ENCODE data around the gene AUTS2. TPM values are rescaled to one million over a fixed set of nuclear protein-coding genes. Genes with fewer than 3 reads are reported as not detected.

The AUTS2 gene
- total and polyA plus RNA-seq, 2 donors (not counting 1 experiment from before 2014, with no cell fraction given) = 0.60 to 9.1 TPM

GRCh38 chr7:69685293-69685631 lies 87.0 kb downstream of the AUTS2 start:
- H4K20me1 ChIP-seq (ENCODE audit: control insufficient read depth, extremely low read depth, insufficient read depth, low read length) = no peaks in the 10 kb centered on the region
- H3K9me3 ChIP-seq (ENCODE audit: control insufficient read depth, insufficient read depth, low read depth, low read length) = no peaks in the 10 kb centered on the region
- no peak overlapping the region for H2AFZ ChIP-seq (ENCODE audit: low read length)
- no peak for DNase-seq (ENCODE audit: low read depth in 2 of 2)
- no peaks in the 10 kb centered on the region for H3K4me1 ChIP-seq (ENCODE audit: control insufficient read depth, extremely low read depth, insufficient read depth, low read length)
- no peak overlapping the region for H3K4me2 ChIP-seq (ENCODE audit: extremely low read depth, insufficient read depth, low read length)
- TF ChIP-seq, protein P1, sequence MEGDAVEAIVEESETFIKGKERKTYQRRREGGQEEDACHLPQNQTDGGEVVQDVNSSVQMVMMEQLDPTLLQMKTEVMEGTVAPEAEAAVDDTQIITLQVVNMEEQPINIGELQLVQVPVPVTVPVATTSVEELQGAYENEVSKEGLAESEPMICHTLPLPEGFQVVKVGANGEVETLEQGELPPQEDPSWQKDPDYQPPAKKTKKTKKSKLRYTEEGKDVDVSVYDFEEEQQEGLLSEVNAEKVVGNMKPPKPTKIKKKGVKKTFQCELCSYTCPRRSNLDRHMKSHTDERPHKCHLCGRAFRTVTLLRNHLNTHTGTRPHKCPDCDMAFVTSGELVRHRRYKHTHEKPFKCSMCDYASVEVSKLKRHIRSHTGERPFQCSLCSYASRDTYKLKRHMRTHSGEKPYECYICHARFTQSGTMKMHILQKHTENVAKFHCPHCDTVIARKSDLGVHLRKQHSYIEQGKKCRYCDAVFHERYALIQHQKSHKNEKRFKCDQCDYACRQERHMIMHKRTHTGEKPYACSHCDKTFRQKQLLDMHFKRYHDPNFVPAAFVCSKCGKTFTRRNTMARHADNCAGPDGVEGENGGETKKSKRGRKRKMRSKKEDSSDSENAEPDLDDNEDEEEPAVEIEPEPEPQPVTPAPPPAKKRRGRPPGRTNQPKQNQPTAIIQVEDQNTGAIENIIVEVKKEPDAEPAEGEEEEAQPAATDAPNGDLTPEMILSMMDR (conservative IDR thresholded peaks at IDR 0.05 in 1 of 2, IDR thresholded peaks at IDR 0.05 in 1 of 2; ENCODE audit: low read depth in 1 of 2, low read length in 2 of 2) = no peak
- no peak for TF ChIP-seq EZH2 (IDR thresholded peaks at IDR 0.05; ENCODE audit: low read length, missing control alignments)
- H3K9ac ChIP-seq (ENCODE audit: insufficient read depth, low read length) = no peak overlapping the region
- H3K4me3 ChIP-seq (replicated peaks in 1 of 4; ENCODE audit: control extremely low read depth in 1 of 4, insufficient read depth in 1 of 4, low read depth in 3 of 4, low read length in 4 of 4) = no peak overlapping the region
- no peaks in the 10 kb centered on the region for H3K27me3 ChIP-seq (ENCODE audit: control insufficient read depth, insufficient read depth, low read length)
- no peaks in the 10 kb centered on the region for H3K36me3 ChIP-seq (ENCODE audit: control insufficient read depth, insufficient read depth, low read length)
- H3K27ac ChIP-seq (ENCODE audit: insufficient read depth, low read length) = no peak overlapping the region
- no peaks in the 10 kb centered on the region for H3K79me2 ChIP-seq (ENCODE audit: control insufficient read depth, insufficient read depth, low read length)

DNA sequence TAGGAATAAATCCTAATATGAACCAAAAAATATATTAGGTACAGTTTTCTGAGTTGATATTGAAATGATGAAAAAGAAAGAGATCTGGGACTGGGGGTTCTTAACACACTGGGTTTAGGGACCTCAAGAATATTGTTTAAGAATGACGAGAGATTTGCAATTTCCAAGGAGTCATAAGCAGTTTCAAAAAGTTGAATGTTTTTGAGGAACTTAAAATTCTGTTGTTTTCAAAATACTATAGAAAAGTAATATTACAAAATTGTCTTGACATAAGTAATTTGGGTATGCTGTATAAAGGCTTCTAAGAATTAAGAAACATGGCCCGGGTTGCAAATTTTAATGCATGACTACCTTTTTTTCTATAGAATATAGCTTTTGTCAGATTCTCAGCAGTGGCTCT lies 88.1 kb downstream of the AUTS2 start:
- H3K79me2 ChIP-seq (ENCODE audit: control insufficient read depth, insufficient read depth, low read length) = no peaks in the 10 kb centered on the region
- H3K4me2 ChIP-seq (ENCODE audit: extremely low read depth, insufficient read depth, low read length) = no peak overlapping the region
- no peaks in the 10 kb centered on the region for H3K9me3 ChIP-seq (ENCODE audit: control insufficient read depth, insufficient read depth, low read depth, low read length)
- H4K20me1 ChIP-seq (ENCODE audit: control insufficient read depth, extremely low read depth, insufficient read depth, low read length) = no peaks in the 10 kb centered on the region
- H3K9ac ChIP-seq (ENCODE audit: insufficient read depth, low read length) = no peak overlapping the region
- H2AFZ ChIP-seq (ENCODE audit: low read length) = no peak overlapping the region
- no peak overlapping the region for H3K4me3 ChIP-seq (replicated peaks in 1 of 4; ENCODE audit: control extremely low read depth in 1 of 4, insufficient read depth in 1 of 4, low read depth in 3 of 4, low read length in 4 of 4)
- H3K27ac ChIP-seq (ENCODE audit: insufficient read depth, low read length) = no peak overlapping the region
- H3K4me1 ChIP-seq (ENCODE audit: control insufficient read depth, extremely low read depth, insufficient read depth, low read length) = no peaks in the 10 kb centered on the region
- no peaks in the 10 kb centered on the region for H3K36me3 ChIP-seq (ENCODE audit: control insufficient read depth, insufficient read depth, low read length)
- DNase-seq (ENCODE audit: low read depth in 2 of 2) = no peak
- TF ChIP-seq, protein P1 (conservative IDR thresholded peaks at IDR 0.05 in 1 of 2, IDR thresholded peaks at IDR 0.05 in 1 of 2; ENCODE audit: low read depth in 1 of 2, low read length in 2 of 2) = no peak
- TF ChIP-seq EZH2 (IDR thresholded peaks at IDR 0.05; ENCODE audit: low read length, missing control alignments) = no peak
- H3K27me3 ChIP-seq (ENCODE audit: control insufficient read depth, insufficient read depth, low read length) = no peaks in the 10 kb centered on the region

DNA sequence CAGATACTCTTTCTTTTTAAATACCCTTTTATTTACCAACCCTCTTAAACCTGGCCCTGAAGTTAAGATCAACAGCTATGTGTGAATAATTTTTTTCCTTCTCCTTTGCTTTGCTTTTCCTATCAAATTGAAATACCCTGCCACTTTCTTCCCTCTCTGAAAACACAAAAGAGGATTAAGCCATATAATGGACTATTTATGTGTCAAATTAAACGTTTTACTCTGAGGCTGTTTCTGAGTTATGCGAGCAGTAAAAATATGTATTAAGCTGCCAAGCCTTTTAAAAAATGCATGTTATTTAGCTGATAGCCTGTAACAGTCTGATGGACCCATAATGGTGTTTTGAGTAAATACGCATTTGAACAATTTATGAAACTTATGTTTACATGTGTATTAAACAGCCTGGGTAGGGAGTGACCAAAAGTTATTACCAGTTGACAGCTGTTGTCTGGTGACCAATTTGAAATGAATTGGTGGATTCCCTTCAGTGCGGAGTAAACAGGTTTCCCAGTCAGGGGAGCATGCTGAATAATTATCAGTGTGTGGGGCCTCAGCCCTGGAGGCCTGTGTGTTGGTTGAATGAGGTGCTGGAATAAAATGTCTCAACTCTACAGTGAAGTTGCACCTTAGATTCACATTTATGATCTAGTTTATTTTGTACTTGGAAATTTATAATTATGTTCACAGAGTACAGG lies 89.6 kb downstream of the AUTS2 start:
- no peaks in the 10 kb centered on the region for H3K27me3 ChIP-seq (ENCODE audit: control insufficient read depth, insufficient read depth, low read length)
- no peak for DNase-seq (ENCODE audit: low read depth in 2 of 2)
- no peaks in the 10 kb centered on the region for H3K4me1 ChIP-seq (ENCODE audit: control insufficient read depth, extremely low read depth, insufficient read depth, low read length)
- H3K9ac ChIP-seq (ENCODE audit: insufficient read depth, low read length) = no peak overlapping the region
- H3K4me3 ChIP-seq (replicated peaks in 1 of 4; ENCODE audit: control extremely low read depth in 1 of 4, insufficient read depth in 1 of 4, low read depth in 3 of 4, low read length in 4 of 4) = no peak overlapping the region
- no peak overlapping the region for H2AFZ ChIP-seq (ENCODE audit: low read length)
- no peaks in the 10 kb centered on the region for H3K79me2 ChIP-seq (ENCODE audit: control insufficient read depth, insufficient read depth, low read length)
- no peaks in the 10 kb centered on the region for H3K9me3 ChIP-seq (ENCODE audit: control insufficient read depth, insufficient read depth, low read depth, low read length)
- no peak overlapping the region for H3K27ac ChIP-seq (ENCODE audit: insufficient read depth, low read length)
- TF ChIP-seq EZH2 (IDR thresholded peaks at IDR 0.05; ENCODE audit: low read length, missing control alignments) = no peak
- TF ChIP-seq, protein P1 (conservative IDR thresholded peaks at IDR 0.05 in 1 of 2, IDR thresholded peaks at IDR 0.05 in 1 of 2; ENCODE audit: low read depth in 1 of 2, low read length in 2 of 2) = no peak
- H3K36me3 ChIP-seq (ENCODE audit: control insufficient read depth, insufficient read depth, low read length) = no peaks in the 10 kb centered on the region
- H4K20me1 ChIP-seq (ENCODE audit: control insufficient read depth, extremely low read depth, insufficient read depth, low read length) = no peaks in the 10 kb centered on the region
- no peak overlapping the region for H3K4me2 ChIP-seq (ENCODE audit: extremely low read depth, insufficient read depth, low read length)
